GM04504 (cell line): Measurements from ENCODE around the gene CADPS.

Source experiments
- DNase-seq: peaks from one replicate; pipeline ENCODE4 v3.0.0-alpha.2; 2012; ENCODE audit warnings: low read depth

The CADPS gene

GRCh38 chr3:62556121-62556815, 318.9 kb downstream of the CADPS start:
- no peak for DNase-seq

GRCh38 chr3:62554264-62554799, 320.9 kb downstream of the CADPS start:
- DNase-seq: no peak

GRCh38 chr3:62553811-62554210, 321.4 kb downstream of the CADPS start:
- DNase-seq: no peak

GRCh38 chr3:62551556-62551955, 323.7 kb downstream of the CADPS start:
- DNase-seq: no peak

- DNase-seq: no peak
These were observed 324.8 kb downstream of the CADPS start for GRCh38 chr3:62550439-62550838.

GRCh38 chr3:62548528-62549205, 326.5 kb downstream of the CADPS start:
- no peak for DNase-seq

- no peak for DNase-seq
These were observed 328.9 kb downstream of the CADPS start for GRCh38 chr3:62546266-62546665.

GRCh38 chr3:62542185-62542584, 333.0 kb downstream of the CADPS start:
- DNase-seq: no peak

- DNase-seq: no peak
These were observed 335.5 kb downstream of the CADPS start for GRCh38 chr3:62539762-62540161.

- no peak for DNase-seq
These were observed 336.4 kb downstream of the CADPS start for GRCh38 chr3:62538691-62539356.

GRCh38 chr3:62534326-62534725, 340.9 kb downstream of the CADPS start:
- no peak for DNase-seq

- DNase-seq: no peak
These were observed 342.4 kb downstream of the CADPS start for GRCh38 chr3:62532796-62533195.

- no peak for DNase-seq
These were observed 343.2 kb downstream of the CADPS start for GRCh38 chr3:62531981-62532380.

GRCh38 chr3:62531493-62531892, 343.7 kb downstream of the CADPS start:
- DNase-seq: no peak

GRCh38 chr3:62529230-62529629, 346.0 kb downstream of the CADPS start:
- DNase-seq: no peak

GRCh38 chr3:62527474-62527873, 347.7 kb downstream of the CADPS start:
- DNase-seq: no peak

GRCh38 chr3:62525281-62525680, 349.9 kb downstream of the CADPS start:
- DNase-seq: no peak

- no peak for DNase-seq
These were observed 351.5 kb downstream of the CADPS start for GRCh38 chr3:62523672-62524071.

GRCh38 chr3:62521464-62522105, 353.6 kb downstream of the CADPS start:
- DNase-seq: no peak

- no peak for DNase-seq
These were observed 371.7 kb downstream of the CADPS start for GRCh38 chr3:62503516-62503915.

- no peak for DNase-seq
These were observed 372.6 kb downstream of the CADPS start for GRCh38 chr3:62502315-62503300.
